Measurements from ENCODE around the gene RNF212. TPM values are rescaled to one million over a fixed set of nuclear protein-coding genes. Genes with fewer than 3 reads are reported as not detected.

RNF212 gene
- total RNA-seq, 2 donors from 2014 or later, result 7.1 to 15.3 TPM

- WGBS, result 86% methylated on average over 28 of the region's 28 CpGs
Measured at GRCh38 chr4:1092026-1092982, 21.1 kb downstream of the RNF212 start.

GRCh38 chr4:1091561-1091995 is 21.8 kb downstream of the RNF212 start:
- no peaks in the 10 kb centered on the region for H3K27me3 ChIP-seq (replicated peaks; ENCODE audit: insufficient read depth)
- H3K36me3 ChIP-seq, result no peaks in the 10 kb centered on the region
- TF ChIP-seq CTCF (IDR thresholded peaks at IDR 0.05) (no peak), POLR2A (IDR thresholded peaks at IDR 0.05) (no peak), POLR2AphosphoS5 (IDR thresholded peaks at IDR 0.05) (no peak)
- H3K9me3 ChIP-seq, result no peaks in the 10 kb centered on the region
- no peak overlapping the region for H3K27ac ChIP-seq
- no peak for DNase-seq (ENCODE audit: low spot score)
- no peaks in the 10 kb centered on the region for H3K4me1 ChIP-seq (replicated peaks)
- H3K4me3 ChIP-seq, result no peak overlapping the region
- intact Hi-C loops (cut with DNase I), result no loop called here
- 96% methylated on average over 10 of the region's 10 CpGs for WGBS

More at GRCh38 chr4:1092026-1092982, 21.1 kb downstream of the RNF212 start:
- Histone ChIP-seq H3K9me3 (no peaks in the 10 kb centered on the region), H3K36me3 (no peaks in the 10 kb centered on the region), H3K4me3 (no peak overlapping the region), H3K27me3 (replicated peaks; ENCODE audit: insufficient read depth) (no peaks in the 10 kb centered on the region), H3K4me1 (replicated peaks) (no peaks in the 10 kb centered on the region), H3K27ac (no peak overlapping the region)
- intact Hi-C loops (cut with DNase I), result no loop called here
- no peak for TF ChIP-seq POLR2AphosphoS5 (IDR thresholded peaks at IDR 0.05)
- TF ChIP-seq CTCF (IDR thresholded peaks at IDR 0.05), result no peak
- TF ChIP-seq POLR2A (IDR thresholded peaks at IDR 0.05), result no peak
- DNase-seq (ENCODE audit: low spot score), result no peak

GRCh38 chr4:1090465-1091440 is 22.6 kb downstream of the RNF212 start:
- TF ChIP-seq POLR2A (IDR thresholded peaks at IDR 0.05) (no peak), CTCF (IDR thresholded peaks at IDR 0.05) (no peak), POLR2AphosphoS5 (IDR thresholded peaks at IDR 0.05) (no peak)
- Histone ChIP-seq H3K36me3 (no peaks in the 10 kb centered on the region), H3K27ac (no peak overlapping the region), H3K27me3 (replicated peaks; ENCODE audit: insufficient read depth) (no peaks in the 10 kb centered on the region), H3K4me1 (replicated peaks) (no peaks in the 10 kb centered on the region), H3K9me3 (no peaks in the 10 kb centered on the region), H3K4me3 (no peak overlapping the region)
- intact Hi-C loops (cut with DNase I), result no loop called here
- 86% methylated on average over 10 of the region's 10 CpGs for WGBS
- DNase-seq (ENCODE audit: low spot score), result no peak

- Histone ChIP-seq H3K27me3 (replicated peaks; ENCODE audit: insufficient read depth) (no peaks in the 10 kb centered on the region), H3K4me1 (replicated peaks) (no peaks in the 10 kb centered on the region), H3K4me3 (no peak overlapping the region), H3K27ac (no peak overlapping the region), H3K36me3 (no peaks in the 10 kb centered on the region), H3K9me3 (no peaks in the 10 kb centered on the region)
- intact Hi-C loops (cut with DNase I), result no loop called here
- TF ChIP-seq POLR2A (IDR thresholded peaks at IDR 0.05), result no peak
- TF ChIP-seq CTCF (IDR thresholded peaks at IDR 0.05), result no peak
- TF ChIP-seq POLR2AphosphoS5 (IDR thresholded peaks at IDR 0.05), result no peak
- WGBS, result 93% methylated on average over 3 of the region's 3 CpGs
- DNase-seq (ENCODE audit: low spot score), result no peak
Measured at GRCh38 chr4:1090036-1090435, 23.3 kb downstream of the RNF212 start.
